GM23338 (cell line): ENCODE data around the gene FMN2. TPM values are rescaled to one million over a fixed set of nuclear protein-coding genes. Genes with fewer than 3 reads are reported as not detected.

Source experiments
- ATAC-seq: fragments of 200-7000 bp; cut with Tn5 transposase; 3 replicates; pipeline ENCODE4 v1.9.1; 2020
- DNase-seq: peaks from one replicate; pipeline ENCODE4 v3.0.0-alpha.2; 2015; ENCODE audit warnings: low spot score
- H2AFZ ChIP-seq: fragments of 200-600 bp; sonication (generic); 2 replicates; pipeline ENCODE4 v1.8.0; 2016; ENCODE audit warnings: antibody characterized with exemption, mild to moderate bottlenecking, moderate library complexity
- H3F3A ChIP-seq: fragments of 200-600 bp; sonication (generic); replicated peaks from 2 replicates; pipeline ENCODE4 v1.8.0; 2017; ENCODE audit warnings: antibody characterized with exemption, mixed run types, low read depth
- H3K27ac ChIP-seq: fragments of 200-600 bp; sonication (generic); 2 replicates; pipeline ENCODE4 v1.6.1; 2016; ENCODE audit warnings: low read depth
- H3K27me3 ChIP-seq: fragments of 200-600 bp; sonication (generic); 2 replicates; pipeline ENCODE4 v1.8.0; 2016; ENCODE audit warnings: mild to moderate bottlenecking, mixed run types, moderate library complexity; ENCODE audit not compliant: insufficient read depth
- H3K36me3 ChIP-seq: fragments of 200-600 bp; sonication (generic); 2 replicates; pipeline ENCODE4 v1.8.0; 2016; ENCODE audit warnings: mild to moderate bottlenecking; ENCODE audit not compliant: insufficient read depth
- H3K4me1 ChIP-seq: fragments of 200-600 bp; sonication (generic); 2 replicates; pipeline ENCODE4 v1.8.0; 2016; ENCODE audit warnings: mild to moderate bottlenecking, moderate library complexity; ENCODE audit not compliant: insufficient read depth
- H3K4me2 ChIP-seq: fragments of 200-600 bp; sonication (generic); 2 replicates; pipeline ENCODE4 v1.7.1; 2017; ENCODE audit warnings: mixed run types
- H3K4me3 ChIP-seq: fragments of 200-600 bp; sonication (generic); 2 replicates; pipeline ENCODE4 v1.6.1; 2016; ENCODE audit warnings: mixed run types
- H3K79me2 ChIP-seq: fragments of 200-600 bp; sonication (generic); replicated peaks from 2 replicates; pipeline ENCODE4 v1.8.0; 2017; ENCODE audit warnings: mild to moderate bottlenecking; ENCODE audit not compliant: insufficient read depth
- H3K9me2 ChIP-seq: fragments of 200-600 bp; sonication (generic); 2 replicates; pipeline ENCODE4 v1.8.0; 2017; ENCODE audit not compliant: insufficient read depth
- H4K20me1 ChIP-seq: fragments of 200-600 bp; sonication (generic); replicated peaks from 2 replicates; pipeline ENCODE4 v1.8.0; 2017; ENCODE audit warnings: mild to moderate bottlenecking; ENCODE audit not compliant: insufficient read depth
- H3K27ac Mint-ChIP-seq: 2 replicates; pipeline ENCODE4 v1.8.0; 2020; ENCODE audit warnings: inconsistent platforms, mild to moderate bottlenecking, moderate library complexity, mixed read lengths
- H3K27me3 Mint-ChIP-seq: 3 replicates; pipeline ENCODE4 v1.8.0; 2022; ENCODE audit warnings: low read depth, mild to moderate bottlenecking, moderate library complexity, mixed read lengths, inconsistent platforms; ENCODE audit not compliant: insufficient read depth, poor library complexity
- H3K36me3 Mint-ChIP-seq: 3 replicates; pipeline ENCODE4 v1.8.0; 2021; ENCODE audit warnings: low read depth, mild to moderate bottlenecking, inconsistent platforms, moderate library complexity, mixed read lengths
- H3K4me1 Mint-ChIP-seq: 3 replicates; pipeline ENCODE4 v1.8.0; 2020; ENCODE audit warnings: mild to moderate bottlenecking, inconsistent platforms, mixed read lengths
- H3K4me3 Mint-ChIP-seq: 3 replicates; pipeline ENCODE4 v1.8.0; 2021; ENCODE audit warnings: moderate library complexity, mild to moderate bottlenecking, inconsistent platforms, mixed read lengths
- H3K9me3 Mint-ChIP-seq: 3 replicates; pipeline ENCODE4 v1.8.0; 2020; ENCODE audit warnings: moderate library complexity, mild to moderate bottlenecking, inconsistent platforms, mixed read lengths
- EZH2 ChIP-seq: fragments of 200-600 bp; sonication (generic); IDR thresholded peaks from one replicate; pipeline ENCODE4 v1.8.0; 2017; ENCODE audit warnings: antibody characterized with exemption, mild to moderate bottlenecking, low read depth; ENCODE audit not compliant: unreplicated experiment
- EZH2phosphoT487 ChIP-seq: fragments of 200-600 bp; sonication (generic); IDR thresholded peaks from one replicate; pipeline ENCODE4 v1.8.1; 2018; ENCODE audit warnings: antibody characterized with exemption; ENCODE audit not compliant: unreplicated experiment
- JUNB ChIP-seq: IDR thresholded peaks from one replicate; pipeline ENCODE4 v1.6.1; 2016; ENCODE audit warnings: antibody characterized with exemption; ENCODE audit not compliant: unreplicated experiment
- NANOG ChIP-seq: IDR thresholded peaks from 2 replicates; pipeline ENCODE4 v1.6.1; 2016; ENCODE audit warnings: antibody characterized with exemption, borderline replicate concordance
- POLR2AphosphoS5 ChIP-seq: IDR thresholded peaks from 2 replicates; pipeline ENCODE4 v1.6.1; 2016; ENCODE audit warnings: antibody characterized with exemption, low read depth
- STAT1 ChIP-seq: IDR thresholded peaks from one replicate; pipeline ENCODE4 v1.6.1; 2016; ENCODE audit warnings: antibody characterized with exemption; ENCODE audit not compliant: unreplicated experiment
- ZNF114 ChIP-seq: fragments of 250-450 bp; sonication (Bioruptor Pico); IDR thresholded peaks from 2 replicates; pipeline ENCODE4 v1.5.0; 2020; ENCODE audit warnings: mild to moderate bottlenecking, moderate library complexity
- ZNF331 ChIP-seq: fragments of 250-450 bp; sonication (Bioruptor Pico); IDR thresholded peaks from 2 replicates; pipeline ENCODE4 v1.5.0; 2020; ENCODE audit warnings: low read depth, mild to moderate bottlenecking, moderate library complexity
- polyA plus RNA-seq: library from polyadenylated mRNA; unstranded; fragments of >200 nt; fragmentation: Nextera tagmentation; extraction: Ambion mirVana; gene quantifications from 2 replicates; pipeline ENCODE4 v1.2.1, GENCODE V29; 2016
- total RNA-seq: library from RNA; depleted of rRNA; stranded (reverse); fragments of >200 nt; shearing (Covaris generic); gene quantifications from 2 replicates; pipeline ENCODE4 v1.2.3, GENCODE V29; 2014
- TF ChIP-seq, protein P1 (sequence below): IDR thresholded peaks from one replicate; pipeline ENCODE4 v1.6.1; 2018; ENCODE audit warnings: antibody characterized with exemption; ENCODE audit not compliant: unreplicated experiment
- TF ChIP-seq, protein P2 (sequence below): IDR thresholded peaks from 2 replicates; pipeline ENCODE4 v1.6.1; 2016; ENCODE audit warnings: antibody characterized with exemption
- TF ChIP-seq, protein P3 (sequence below): fragments of 250-450 bp; sonication (Bioruptor Pico); IDR thresholded peaks from 2 replicates; pipeline ENCODE4 v1.5.0; 2020; ENCODE audit warnings: mild to moderate bottlenecking, moderate library complexity

The FMN2 gene
- total and polyA plus RNA-seq, 2 experiments from 2014 or later = 1.5 to 2.5 TPM

DNA sequence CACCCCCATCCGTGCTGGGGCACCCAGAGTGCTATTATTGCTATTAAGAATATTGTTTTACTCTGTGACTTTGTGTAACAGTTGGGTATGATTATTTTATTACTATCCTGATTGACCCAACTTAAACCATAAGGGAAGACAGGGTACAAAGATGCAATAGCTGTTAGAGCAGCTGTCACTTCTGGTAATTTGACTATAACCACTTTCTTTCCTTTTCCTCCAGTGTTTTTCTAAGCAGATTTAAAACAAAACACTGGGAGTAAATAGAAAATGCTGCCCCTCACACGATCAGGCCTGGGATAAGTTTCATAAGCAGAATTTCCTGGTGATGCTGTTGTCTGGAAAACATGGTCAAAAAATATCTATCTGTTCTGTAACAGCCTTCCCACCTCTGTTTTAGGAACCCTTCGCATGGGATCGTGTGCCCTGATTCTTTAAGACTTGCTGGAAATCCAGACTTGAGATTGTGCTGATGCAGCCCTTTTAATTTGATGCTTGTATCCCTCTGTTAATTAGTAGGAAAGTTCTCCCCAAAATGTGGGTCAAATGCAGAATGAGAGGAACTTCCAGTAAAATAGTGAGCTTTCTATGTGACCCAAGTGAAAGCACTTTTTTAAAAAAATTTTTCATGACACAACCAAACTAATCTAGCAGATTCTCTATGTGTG lies 165.3 kb downstream of the FMN2 start:
- TF ChIP-seq, protein P1, sequence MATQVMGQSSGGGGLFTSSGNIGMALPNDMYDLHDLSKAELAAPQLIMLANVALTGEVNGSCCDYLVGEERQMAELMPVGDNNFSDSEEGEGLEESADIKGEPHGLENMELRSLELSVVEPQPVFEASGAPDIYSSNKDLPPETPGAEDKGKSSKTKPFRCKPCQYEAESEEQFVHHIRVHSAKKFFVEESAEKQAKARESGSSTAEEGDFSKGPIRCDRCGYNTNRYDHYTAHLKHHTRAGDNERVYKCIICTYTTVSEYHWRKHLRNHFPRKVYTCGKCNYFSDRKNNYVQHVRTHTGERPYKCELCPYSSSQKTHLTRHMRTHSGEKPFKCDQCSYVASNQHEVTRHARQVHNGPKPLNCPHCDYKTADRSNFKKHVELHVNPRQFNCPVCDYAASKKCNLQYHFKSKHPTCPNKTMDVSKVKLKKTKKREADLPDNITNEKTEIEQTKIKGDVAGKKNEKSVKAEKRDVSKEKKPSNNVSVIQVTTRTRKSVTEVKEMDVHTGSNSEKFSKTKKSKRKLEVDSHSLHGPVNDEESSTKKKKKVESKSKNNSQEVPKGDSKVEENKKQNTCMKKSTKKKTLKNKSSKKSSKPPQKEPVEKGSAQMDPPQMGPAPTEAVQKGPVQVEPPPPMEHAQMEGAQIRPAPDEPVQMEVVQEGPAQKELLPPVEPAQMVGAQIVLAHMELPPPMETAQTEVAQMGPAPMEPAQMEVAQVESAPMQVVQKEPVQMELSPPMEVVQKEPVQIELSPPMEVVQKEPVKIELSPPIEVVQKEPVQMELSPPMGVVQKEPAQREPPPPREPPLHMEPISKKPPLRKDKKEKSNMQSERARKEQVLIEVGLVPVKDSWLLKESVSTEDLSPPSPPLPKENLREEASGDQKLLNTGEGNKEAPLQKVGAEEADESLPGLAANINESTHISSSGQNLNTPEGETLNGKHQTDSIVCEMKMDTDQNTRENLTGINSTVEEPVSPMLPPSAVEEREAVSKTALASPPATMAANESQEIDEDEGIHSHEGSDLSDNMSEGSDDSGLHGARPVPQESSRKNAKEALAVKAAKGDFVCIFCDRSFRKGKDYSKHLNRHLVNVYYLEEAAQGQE = no peak
- TF ChIP-seq ZNF114 (CRISPR knock-in tag) (no peak), POLR2AphosphoS5 (no peak), EZH2phosphoT487 (no peak), EZH2 (no peak), ZNF331 (CRISPR knock-in tag) (no peak), NANOG (no peak), STAT1 (no peak), JUNB (no peak)
- TF ChIP-seq, protein P2, sequence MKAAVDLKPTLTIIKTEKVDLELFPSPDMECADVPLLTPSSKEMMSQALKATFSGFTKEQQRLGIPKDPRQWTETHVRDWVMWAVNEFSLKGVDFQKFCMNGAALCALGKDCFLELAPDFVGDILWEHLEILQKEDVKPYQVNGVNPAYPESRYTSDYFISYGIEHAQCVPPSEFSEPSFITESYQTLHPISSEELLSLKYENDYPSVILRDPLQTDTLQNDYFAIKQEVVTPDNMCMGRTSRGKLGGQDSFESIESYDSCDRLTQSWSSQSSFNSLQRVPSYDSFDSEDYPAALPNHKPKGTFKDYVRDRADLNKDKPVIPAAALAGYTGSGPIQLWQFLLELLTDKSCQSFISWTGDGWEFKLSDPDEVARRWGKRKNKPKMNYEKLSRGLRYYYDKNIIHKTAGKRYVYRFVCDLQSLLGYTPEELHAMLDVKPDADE = no peak
- TF ChIP-seq, protein P3, sequence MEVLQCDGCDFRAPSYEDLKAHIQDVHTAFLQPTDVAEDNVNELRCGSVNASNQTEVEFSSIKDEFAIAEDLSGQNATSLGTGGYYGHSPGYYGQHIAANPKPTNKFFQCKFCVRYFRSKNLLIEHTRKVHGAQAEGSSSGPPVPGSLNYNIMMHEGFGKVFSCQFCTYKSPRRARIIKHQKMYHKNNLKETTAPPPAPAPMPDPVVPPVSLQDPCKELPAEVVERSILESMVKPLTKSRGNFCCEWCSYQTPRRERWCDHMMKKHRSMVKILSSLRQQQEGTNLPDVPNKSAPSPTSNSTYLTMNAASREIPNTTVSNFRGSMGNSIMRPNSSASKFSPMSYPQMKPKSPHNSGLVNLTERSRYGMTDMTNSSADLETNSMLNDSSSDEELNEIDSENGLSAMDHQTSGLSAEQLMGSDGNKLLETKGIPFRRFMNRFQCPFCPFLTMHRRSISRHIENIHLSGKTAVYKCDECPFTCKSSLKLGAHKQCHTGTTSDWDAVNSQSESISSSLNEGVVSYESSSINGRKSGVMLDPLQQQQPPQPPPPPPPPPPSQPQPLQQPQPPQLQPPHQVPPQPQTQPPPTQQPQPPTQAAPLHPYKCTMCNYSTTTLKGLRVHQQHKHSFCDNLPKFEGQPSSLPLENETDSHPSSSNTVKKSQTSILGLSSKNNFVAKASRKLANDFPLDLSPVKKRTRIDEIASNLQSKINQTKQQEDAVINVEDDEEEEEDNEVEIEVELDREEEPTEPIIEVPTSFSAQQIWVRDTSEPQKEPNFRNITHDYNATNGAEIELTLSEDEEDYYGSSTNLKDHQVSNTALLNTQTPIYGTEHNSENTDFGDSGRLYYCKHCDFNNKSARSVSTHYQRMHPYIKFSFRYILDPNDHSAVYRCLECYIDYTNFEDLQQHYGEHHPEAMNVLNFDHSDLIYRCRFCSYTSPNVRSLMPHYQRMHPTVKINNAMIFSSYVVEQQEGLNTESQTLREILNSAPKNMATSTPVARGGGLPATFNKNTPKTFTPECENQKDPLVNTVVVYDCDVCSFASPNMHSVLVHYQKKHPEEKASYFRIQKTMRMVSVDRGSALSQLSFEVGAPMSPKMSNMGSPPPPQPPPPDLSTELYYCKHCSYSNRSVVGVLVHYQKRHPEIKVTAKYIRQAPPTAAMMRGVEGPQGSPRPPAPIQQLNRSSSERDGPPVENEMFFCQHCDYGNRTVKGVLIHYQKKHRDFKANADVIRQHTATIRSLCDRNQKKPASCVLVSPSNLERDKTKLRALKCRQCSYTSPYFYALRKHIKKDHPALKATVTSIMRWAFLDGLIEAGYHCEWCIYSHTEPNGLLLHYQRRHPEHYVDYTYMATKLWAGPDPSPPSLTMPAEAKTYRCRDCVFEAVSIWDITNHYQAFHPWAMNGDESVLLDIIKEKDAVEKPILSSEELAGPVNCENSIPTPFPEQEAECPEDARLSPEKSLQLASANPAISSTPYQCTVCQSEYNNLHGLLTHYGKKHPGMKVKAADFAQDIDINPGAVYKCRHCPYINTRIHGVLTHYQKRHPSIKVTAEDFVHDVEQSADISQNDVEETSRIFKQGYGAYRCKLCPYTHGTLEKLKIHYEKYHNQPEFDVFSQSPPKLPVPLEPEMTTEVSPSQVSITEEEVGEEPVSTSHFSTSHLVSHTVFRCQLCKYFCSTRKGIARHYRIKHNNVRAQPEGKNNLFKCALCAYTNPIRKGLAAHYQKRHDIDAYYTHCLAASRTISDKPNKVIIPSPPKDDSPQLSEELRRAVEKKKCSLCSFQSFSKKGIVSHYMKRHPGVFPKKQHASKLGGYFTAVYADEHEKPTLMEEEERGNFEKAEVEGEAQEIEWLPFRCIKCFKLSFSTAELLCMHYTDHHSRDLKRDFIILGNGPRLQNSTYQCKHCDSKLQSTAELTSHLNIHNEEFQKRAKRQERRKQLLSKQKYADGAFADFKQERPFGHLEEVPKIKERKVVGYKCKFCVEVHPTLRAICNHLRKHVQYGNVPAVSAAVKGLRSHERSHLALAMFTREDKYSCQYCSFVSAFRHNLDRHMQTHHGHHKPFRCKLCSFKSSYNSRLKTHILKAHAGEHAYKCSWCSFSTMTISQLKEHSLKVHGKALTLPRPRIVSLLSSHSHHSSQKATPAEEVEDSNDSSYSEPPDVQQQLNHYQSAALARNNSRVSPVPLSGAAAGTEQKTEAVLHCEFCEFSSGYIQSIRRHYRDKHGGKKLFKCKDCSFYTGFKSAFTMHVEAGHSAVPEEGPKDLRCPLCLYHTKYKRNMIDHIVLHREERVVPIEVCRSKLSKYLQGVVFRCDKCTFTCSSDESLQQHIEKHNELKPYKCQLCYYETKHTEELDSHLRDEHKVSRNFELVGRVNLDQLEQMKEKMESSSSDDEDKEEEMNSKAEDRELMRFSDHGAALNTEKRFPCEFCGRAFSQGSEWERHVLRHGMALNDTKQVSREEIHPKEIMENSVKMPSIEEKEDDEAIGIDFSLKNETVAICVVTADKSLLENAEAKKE = no peak
- Histone ChIP-seq H4K20me1 (no peaks in the 10 kb centered on the region), H3K36me3 (no peaks in the 10 kb centered on the region), H3K4me1 (no peaks in the 10 kb centered on the region), H3K9me2 (no peaks in the 10 kb centered on the region), H3K4me2 (no peak overlapping the region), H3K79me2 (no peaks in the 10 kb centered on the region), H2AFZ (no peak overlapping the region), H3K27ac (no peak overlapping the region), H3F3A (no peaks in the 10 kb centered on the region), H3K27me3 (no peaks in the 10 kb centered on the region), H3K4me3 (no peak overlapping the region)
- ATAC-seq (no peak), DNase-seq (no peak)
- Mint-ChIP-seq H3K27ac (no peak overlapping the region; the same call in 1 of the 2 replicates), H3K9me3 (no peaks in the 10 kb centered on the region), H3K4me1 (no peaks in the 10 kb centered on the region), H3K4me3 (no peak overlapping the region), H3K36me3 (no peaks in the 10 kb centered on the region; the same call in 2 of the 3 replicates), H3K27me3 (no peaks in the 10 kb centered on the region)
